Peyer's patch (tissue), 4 donors: ENCODE data around the gene SEPHS2. TPM values are rescaled to one million over a fixed set of nuclear protein-coding genes. Genes with fewer than 3 reads are reported as not detected.

ENCODE experiments used
- DNase-seq, 3 donors: peaks; one replicate each; pipeline ENCODE4 v3.0.0-alpha.2; 2017 to 2019
- H3K27ac ChIP-seq, 4 donors: fragments of 200-600 bp; sonication (generic); one replicate each; pipeline ENCODE4 v1.5.1; 2016 to 2019
- H3K27me3 ChIP-seq, 2 donors: fragments of 200-600 bp; sonication (generic); one replicate each; pipeline ENCODE4 v1.5.1; 2019
- H3K36me3 ChIP-seq, 3 donors: fragments of 200-600 bp; sonication (generic); one replicate each; pipeline ENCODE4 v1.5.1; 2016 to 2019
- H3K4me1 ChIP-seq, 4 donors: fragments of 200-600 bp; sonication (generic); one replicate each; pipeline ENCODE4 v1.5.1; 2016 to 2019
- H3K4me3 ChIP-seq, 4 donors: fragments of 200-600 bp; sonication (generic); 1 replicate in 3 of 4; 2 replicates in 1 of 4; pipeline ENCODE4 v1.5.1; 2016 to 2019; ENCODE audit warnings: mild to moderate bottlenecking in 1 of 4
- H3K9me3 ChIP-seq, 4 donors: fragments of 200-600 bp; sonication (generic); one replicate each; pipeline ENCODE4 v1.5.1; 2016 to 2019; ENCODE audit warnings: mild to moderate bottlenecking in 1 of 4
- POLR2A ChIP-seq, 2 donors: fragments of 450-650 bp; IDR thresholded peaks; one replicate each; pipeline ENCODE4 v1.5.1; 2017; ENCODE audit warnings: antibody characterized with exemption in 2 of 2, mild to moderate bottlenecking in 2 of 2, moderate library complexity in 2 of 2
- total RNA-seq, 4 donors: library from RNA; depleted of rRNA; stranded (reverse); fragments of >200 nt; gene quantifications; one replicate each; pipeline ENCODE4 v1.1.0, GENCODE V29; 2016
- TF ChIP-seq, protein P1 (sequence below), 6 experiments: fragments of 450-650 bp in 4 of 6; fragments of 200-600 bp in 2 of 6; sonication (generic) in 1 of 6; IDR thresholded peaks; one replicate each; pipeline ENCODE4 v1.5.1; 2017 to 2019; ENCODE audit warnings: antibody characterized with exemption in 6 of 6, mild to moderate bottlenecking in 3 of 6, moderate library complexity in 1 of 6

SEPHS2 gene
- total RNA-seq, 4 donors from 2014 or later: 47.9 to 130 (median 106) TPM

DNA sequence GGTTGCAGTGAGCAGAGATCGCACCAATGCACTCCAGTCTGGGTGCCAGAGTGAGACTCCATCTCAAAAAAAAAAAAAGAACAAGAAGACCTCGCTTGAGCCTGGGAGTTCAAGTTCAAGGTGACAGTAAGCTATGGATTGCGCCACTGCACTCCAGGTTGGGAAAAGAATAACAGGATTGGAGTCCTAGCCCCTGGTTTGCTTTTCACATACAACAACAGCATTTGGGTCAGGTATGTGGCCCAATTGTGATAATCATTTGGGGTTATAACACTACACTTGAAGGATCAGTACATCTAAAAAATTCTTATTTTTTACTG lies 3.4 kb upstream of the SEPHS2 start:
- Histone ChIP-seq H3K4me3 (no peak overlapping the region), H3K36me3 (peaks cover 0 to 4% (median 0%) of the 10 kb centered on the region in 3 donors), H3K4me1 (peaks cover 7 to 16% (median 11%) of the 10 kb centered on the region in 4 donors), H3K27me3 (no peaks in the 10 kb centered on the region), H3K9me3 (no peaks in the 10 kb centered on the region), H3K27ac (no peak overlapping the region)
- TF ChIP-seq, protein P1, sequence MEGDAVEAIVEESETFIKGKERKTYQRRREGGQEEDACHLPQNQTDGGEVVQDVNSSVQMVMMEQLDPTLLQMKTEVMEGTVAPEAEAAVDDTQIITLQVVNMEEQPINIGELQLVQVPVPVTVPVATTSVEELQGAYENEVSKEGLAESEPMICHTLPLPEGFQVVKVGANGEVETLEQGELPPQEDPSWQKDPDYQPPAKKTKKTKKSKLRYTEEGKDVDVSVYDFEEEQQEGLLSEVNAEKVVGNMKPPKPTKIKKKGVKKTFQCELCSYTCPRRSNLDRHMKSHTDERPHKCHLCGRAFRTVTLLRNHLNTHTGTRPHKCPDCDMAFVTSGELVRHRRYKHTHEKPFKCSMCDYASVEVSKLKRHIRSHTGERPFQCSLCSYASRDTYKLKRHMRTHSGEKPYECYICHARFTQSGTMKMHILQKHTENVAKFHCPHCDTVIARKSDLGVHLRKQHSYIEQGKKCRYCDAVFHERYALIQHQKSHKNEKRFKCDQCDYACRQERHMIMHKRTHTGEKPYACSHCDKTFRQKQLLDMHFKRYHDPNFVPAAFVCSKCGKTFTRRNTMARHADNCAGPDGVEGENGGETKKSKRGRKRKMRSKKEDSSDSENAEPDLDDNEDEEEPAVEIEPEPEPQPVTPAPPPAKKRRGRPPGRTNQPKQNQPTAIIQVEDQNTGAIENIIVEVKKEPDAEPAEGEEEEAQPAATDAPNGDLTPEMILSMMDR (IDR thresholded peaks at IDR 0.05): no peak
- TF ChIP-seq POLR2A (IDR thresholded peaks at IDR 0.05): no peak
- no peak for DNase-seq

DNA sequence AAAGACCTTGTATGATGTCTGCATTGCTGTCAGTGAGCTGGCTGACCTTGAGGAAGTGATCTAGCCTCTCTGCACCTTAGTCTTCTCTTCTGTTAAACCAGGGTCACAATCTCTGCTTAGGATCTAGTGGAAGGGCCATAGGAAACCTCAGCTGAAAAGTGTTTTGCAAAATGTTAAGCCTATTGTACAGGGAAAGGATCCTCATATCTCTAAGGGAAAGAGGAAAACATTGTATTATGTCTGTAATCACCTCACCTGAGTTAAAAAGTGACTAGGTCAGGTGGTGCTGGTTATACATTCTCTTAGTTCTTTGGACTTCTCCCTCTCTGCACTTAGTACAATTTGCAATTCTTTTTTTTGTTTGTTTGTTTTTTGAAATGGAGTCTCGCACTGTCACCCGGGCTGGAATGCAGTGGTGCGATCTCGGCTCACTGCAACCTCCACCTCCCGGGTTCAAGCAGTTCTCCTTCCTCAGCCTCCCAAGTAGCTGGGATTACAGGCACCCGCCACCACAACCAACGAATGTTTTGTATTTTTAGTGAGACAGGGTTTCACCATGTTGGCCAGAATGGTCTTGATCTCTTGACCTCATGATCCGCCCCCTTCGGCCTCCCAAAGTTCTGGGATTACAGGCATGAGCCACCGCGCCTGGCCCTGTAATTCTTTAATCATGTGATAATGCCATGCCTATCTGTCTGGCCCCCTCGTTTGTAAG lies 2.0 kb upstream of the SEPHS2 start:
- no peak overlapping the region for H3K4me3 ChIP-seq
- peaks cover 0 to 14% (median 0%) of the 10 kb centered on the region in 3 donors for H3K36me3 ChIP-seq
- no peaks in the 10 kb centered on the region for H3K27me3 ChIP-seq
- peak in 1 of 2 donors; percentile 22 for TF ChIP-seq POLR2A (IDR thresholded peaks at IDR 0.05)
- TF ChIP-seq, protein P1 (IDR thresholded peaks at IDR 0.05): no peak
- H3K27ac ChIP-seq: peak overlapping the region in 3 of 4 donors; percentile 92 to 96 (median 94)
- H3K4me1 ChIP-seq: peaks cover 6 to 24% (median 12%) of the 10 kb centered on the region in 4 donors
- no peaks in the 10 kb centered on the region for H3K9me3 ChIP-seq
- DNase-seq: no peak

DNA sequence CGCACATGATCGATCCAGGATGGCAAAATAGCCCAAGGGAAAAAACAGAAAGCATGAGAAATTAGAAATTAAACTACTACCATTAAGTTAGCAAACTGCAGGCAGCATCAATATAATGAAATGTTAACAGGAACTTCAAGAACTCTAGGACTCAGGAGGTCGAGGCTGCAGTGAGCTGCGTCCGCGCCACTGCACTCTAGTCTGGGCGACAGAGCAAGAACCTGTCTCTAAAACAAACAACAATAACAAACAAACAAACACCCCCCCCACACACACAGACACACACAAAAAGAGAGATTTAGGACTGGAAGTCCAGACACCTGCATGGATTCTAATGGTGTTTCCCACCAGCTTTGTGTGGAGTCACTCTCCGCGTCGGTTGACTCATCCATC lies 525 bp upstream of the SEPHS2 start:
- no peak for TF ChIP-seq POLR2A (IDR thresholded peaks at IDR 0.05)
- TF ChIP-seq, protein P1 (IDR thresholded peaks at IDR 0.05): no peak
- H3K27me3 ChIP-seq: no peaks in the 10 kb centered on the region
- DNase-seq: no peak
- H3K27ac ChIP-seq: peak overlapping the region; percentile 92 to 96 (median 94)
- peaks cover 0 to 14% (median 0%) of the 10 kb centered on the region in 3 donors for H3K36me3 ChIP-seq
- peak overlapping the region; percentile 71 to 94 (median 86) for H3K4me3 ChIP-seq
- peaks cover 0 to 24% (median 12%) of the 10 kb centered on the region in 4 donors for H3K4me1 ChIP-seq
- H3K9me3 ChIP-seq: no peaks in the 10 kb centered on the region

DNA sequence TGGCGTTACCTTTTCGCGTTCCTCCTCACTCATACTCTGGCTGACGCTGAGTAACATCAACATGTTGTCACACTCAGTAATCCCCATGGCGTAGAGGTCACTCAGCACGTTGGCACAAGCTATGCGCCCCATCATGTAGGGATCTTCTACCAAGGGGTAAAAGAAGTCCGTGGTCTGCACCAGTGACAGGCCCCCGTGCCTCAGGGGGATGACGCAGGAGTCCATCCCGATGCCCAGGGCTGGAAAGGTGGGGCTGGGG lies 596 bp downstream of the SEPHS2 start:
- peak overlapping the region; percentile 92 to 96 (median 94) for H3K27ac ChIP-seq
- TF ChIP-seq, protein P1 (IDR thresholded peaks at IDR 0.05): no peak
- TF ChIP-seq POLR2A (IDR thresholded peaks at IDR 0.05): no peak
- peak overlapping the region; percentile 71 to 94 (median 86) for H3K4me3 ChIP-seq
- no peaks in the 10 kb centered on the region for H3K27me3 ChIP-seq
- H3K36me3 ChIP-seq: peaks cover 0 to 14% (median 0%) of the 10 kb centered on the region in 3 donors
- DNase-seq: no peak
- H3K9me3 ChIP-seq: no peaks in the 10 kb centered on the region
- peaks cover 0 to 24% (median 12%) of the 10 kb centered on the region in 4 donors for H3K4me1 ChIP-seq

DNA sequence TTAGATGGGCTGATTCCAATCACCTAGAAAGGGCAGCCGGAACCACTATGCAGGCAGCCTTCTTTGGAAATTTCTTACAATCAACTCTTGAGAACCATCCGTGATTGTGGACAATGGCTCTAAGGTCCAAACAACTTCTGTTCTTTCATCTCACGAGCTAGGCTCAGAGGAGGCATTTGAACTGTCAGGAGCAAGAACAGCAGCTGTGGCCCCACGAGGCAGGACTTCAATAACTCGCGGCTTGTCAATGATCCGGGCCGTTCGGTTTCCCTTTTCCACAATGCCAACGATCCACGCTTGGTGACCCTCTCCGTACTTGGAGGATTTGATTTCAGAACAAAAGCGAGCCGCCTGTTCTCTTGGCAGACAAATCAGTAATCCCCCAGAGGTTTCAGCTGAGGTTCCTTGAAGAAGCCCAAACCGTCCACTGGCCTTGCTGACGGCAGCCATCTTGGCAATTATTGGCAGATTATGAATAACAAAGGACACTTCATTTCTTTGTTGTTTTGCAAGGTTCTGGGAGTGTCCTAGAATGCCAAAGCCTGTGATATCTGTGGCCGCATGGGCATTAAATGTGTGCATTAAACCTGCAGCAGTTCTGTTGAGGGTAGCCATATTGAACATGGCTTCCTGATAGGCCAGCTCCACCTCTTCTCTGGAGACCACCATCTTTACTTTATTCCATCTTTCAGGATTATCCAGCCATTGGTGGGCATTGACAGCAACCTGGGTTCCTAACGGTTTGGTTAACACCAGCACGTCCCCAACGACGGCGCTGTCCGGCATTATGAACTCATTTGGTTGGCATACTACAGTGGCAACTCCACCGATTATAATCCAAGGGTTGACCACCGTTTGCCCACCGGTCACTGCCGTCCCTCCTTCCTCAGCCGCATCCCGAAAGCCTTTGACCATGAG lies 1.2 kb downstream of the SEPHS2 start:
- H3K27me3 ChIP-seq: no peaks in the 10 kb centered on the region
- TF ChIP-seq, protein P1 (IDR thresholded peaks at IDR 0.05): no peak
- no peak for TF ChIP-seq POLR2A (IDR thresholded peaks at IDR 0.05)
- H3K4me1 ChIP-seq: peaks cover 0 to 24% (median 12%) of the 10 kb centered on the region in 4 donors
- H3K27ac ChIP-seq: peak overlapping the region; percentile 92 to 96 (median 94)
- H3K9me3 ChIP-seq: no peaks in the 10 kb centered on the region
- H3K4me3 ChIP-seq: peak overlapping the region; percentile 71 to 94 (median 86)
- no peak for DNase-seq
- peaks cover 0 to 14% (median 0%) of the 10 kb centered on the region in 3 donors for H3K36me3 ChIP-seq
